ENCODE data around the gene ST6GALNAC3. TPM values are rescaled to one million over a fixed set of nuclear protein-coding genes. Genes with fewer than 3 reads are reported as not detected.
"Not testable (repeated sequence)": the region's sequence is repeated elsewhere in the genome, so short reads cannot be mapped to it uniquely, and the experiment has no call there.

Gene ST6GALNAC3
- total RNA-seq, 6 experiments from 2014 or later, result 1.4 to 3.2 (median 2.6) TPM

- DNase-seq, result no peak
- Histone ChIP-seq H3K4me1 (no peaks in the 10 kb centered on the region), H3K27me3 (no peaks in the 10 kb centered on the region), H3K4me3 (no peak overlapping the region), H3K9me3 (no peaks in the 10 kb centered on the region), H3K36me3 (no peaks in the 10 kb centered on the region), H3K27ac (no peak overlapping the region)
- no peak for TF ChIP-seq POLR2A (IDR thresholded peaks at IDR 0.05)
- TF ChIP-seq, protein P1, sequence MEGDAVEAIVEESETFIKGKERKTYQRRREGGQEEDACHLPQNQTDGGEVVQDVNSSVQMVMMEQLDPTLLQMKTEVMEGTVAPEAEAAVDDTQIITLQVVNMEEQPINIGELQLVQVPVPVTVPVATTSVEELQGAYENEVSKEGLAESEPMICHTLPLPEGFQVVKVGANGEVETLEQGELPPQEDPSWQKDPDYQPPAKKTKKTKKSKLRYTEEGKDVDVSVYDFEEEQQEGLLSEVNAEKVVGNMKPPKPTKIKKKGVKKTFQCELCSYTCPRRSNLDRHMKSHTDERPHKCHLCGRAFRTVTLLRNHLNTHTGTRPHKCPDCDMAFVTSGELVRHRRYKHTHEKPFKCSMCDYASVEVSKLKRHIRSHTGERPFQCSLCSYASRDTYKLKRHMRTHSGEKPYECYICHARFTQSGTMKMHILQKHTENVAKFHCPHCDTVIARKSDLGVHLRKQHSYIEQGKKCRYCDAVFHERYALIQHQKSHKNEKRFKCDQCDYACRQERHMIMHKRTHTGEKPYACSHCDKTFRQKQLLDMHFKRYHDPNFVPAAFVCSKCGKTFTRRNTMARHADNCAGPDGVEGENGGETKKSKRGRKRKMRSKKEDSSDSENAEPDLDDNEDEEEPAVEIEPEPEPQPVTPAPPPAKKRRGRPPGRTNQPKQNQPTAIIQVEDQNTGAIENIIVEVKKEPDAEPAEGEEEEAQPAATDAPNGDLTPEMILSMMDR (IDR thresholded peaks at IDR 0.05), result no peak
- no peak for ATAC-seq
- 61% methylated on average over 2 of the region's 2 CpGs for WGBS (ENCODE audit: insufficient coverage, low coverage, low lambda C conversion rate, missing lambda C conversion rate)
- intact Hi-C loops (cut with DNase I), result no loop called here
Observed at GRCh38 chr1:76046149-76046548, 28.4 kb upstream of the ST6GALNAC3 start.

DNA sequence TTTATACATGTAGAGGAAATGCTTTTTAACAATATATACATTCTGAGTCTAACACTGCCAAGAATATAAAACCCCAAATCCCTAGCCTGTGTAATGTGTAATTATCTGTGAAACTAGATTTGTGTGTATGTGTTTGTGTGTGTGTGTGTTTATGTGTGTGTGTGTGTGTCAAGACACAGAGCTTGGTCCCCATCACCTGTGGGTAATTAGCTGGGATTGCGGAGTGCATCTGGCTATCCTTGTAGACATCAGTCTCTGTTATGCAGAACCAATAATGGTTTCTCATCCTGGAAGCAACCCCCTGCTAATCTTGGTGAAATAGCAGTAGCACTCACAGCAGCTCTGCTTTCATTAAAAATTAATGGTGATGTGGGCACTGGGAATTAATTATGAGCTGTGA lies 26.3 kb upstream of the ST6GALNAC3 start:
- no peak overlapping the region for H3K4me3 ChIP-seq
- ATAC-seq (no peak), DNase-seq (no peak)
- no peaks in the 10 kb centered on the region for H3K27me3 ChIP-seq
- no peaks in the 10 kb centered on the region for H3K36me3 ChIP-seq
- no peaks in the 10 kb centered on the region for H3K4me1 ChIP-seq
- TF ChIP-seq, protein P1 (IDR thresholded peaks at IDR 0.05), result no peak
- TF ChIP-seq POLR2A (IDR thresholded peaks at IDR 0.05), result no peak
- intact Hi-C loops (cut with DNase I), result no loop called here
- no peaks in the 10 kb centered on the region for H3K9me3 ChIP-seq
- H3K27ac ChIP-seq, result no peak overlapping the region
- WGBS (ENCODE audit: insufficient coverage, low coverage, low lambda C conversion rate, missing lambda C conversion rate), result 67% methylated on average over 1 of the region's 1 CpG

DNA sequence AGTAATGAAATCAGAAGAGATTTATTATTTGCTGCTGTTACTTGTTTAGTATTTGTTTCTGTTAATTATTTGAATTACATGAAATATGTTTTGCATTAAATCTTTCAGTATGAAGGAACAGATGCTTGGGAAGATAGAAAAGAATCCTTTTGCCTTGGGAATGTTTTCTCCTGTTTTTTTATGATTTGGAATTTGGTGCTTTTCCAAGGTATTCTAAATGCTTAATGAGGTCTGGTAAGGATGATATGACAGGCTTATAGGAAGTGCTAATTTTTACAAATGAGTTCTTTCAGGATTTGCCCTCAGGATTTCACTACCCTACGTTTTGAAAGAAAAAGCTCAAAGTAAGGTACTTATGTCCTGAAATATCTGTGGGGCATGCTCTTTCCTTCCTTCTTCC lies 25.6 kb upstream of the ST6GALNAC3 start:
- H3K27ac ChIP-seq, result no peak overlapping the region
- ATAC-seq, result no peak
- intact Hi-C loops (cut with DNase I), result no loop called here
- no peak overlapping the region for H3K4me3 ChIP-seq
- no peak for DNase-seq
- no peaks in the 10 kb centered on the region for H3K4me1 ChIP-seq
- no peaks in the 10 kb centered on the region for H3K9me3 ChIP-seq
- H3K27me3 ChIP-seq, result no peaks in the 10 kb centered on the region
- WGBS (ENCODE audit: insufficient coverage, low coverage, low lambda C conversion rate, missing lambda C conversion rate), result 33% methylated on average over 1 of the region's 1 CpG
- TF ChIP-seq, protein P1 (IDR thresholded peaks at IDR 0.05), result no peak
- TF ChIP-seq POLR2A (IDR thresholded peaks at IDR 0.05), result no peak
- no peaks in the 10 kb centered on the region for H3K36me3 ChIP-seq

- DNase-seq, result no peak
- no peak overlapping the region for H3K4me3 ChIP-seq
- WGBS (ENCODE audit: insufficient coverage, low coverage, low lambda C conversion rate, missing lambda C conversion rate), result 58% methylated on average over 4 of the region's 4 CpGs
- no peak overlapping the region for H3K27ac ChIP-seq
- no peak for ATAC-seq
- intact Hi-C loops (cut with DNase I), result no loop called here
- no peaks in the 10 kb centered on the region for H3K9me3 ChIP-seq
- no peaks in the 10 kb centered on the region for H3K4me1 ChIP-seq
- no peaks in the 10 kb centered on the region for H3K36me3 ChIP-seq
- H3K27me3 ChIP-seq, result no peaks in the 10 kb centered on the region
- no peak for TF ChIP-seq POLR2A (IDR thresholded peaks at IDR 0.05)
- TF ChIP-seq, protein P1 (IDR thresholded peaks at IDR 0.05), result no peak
Observed at GRCh38 chr1:76049498-76049897, 25.0 kb upstream of the ST6GALNAC3 start.

- H3K27me3 ChIP-seq; H3K27ac ChIP-seq; intact Hi-C loops (cut with DNase I); H3K9me3 ChIP-seq; H3K36me3 ChIP-seq; ATAC-seq; H3K4me3 ChIP-seq; H3K4me1 ChIP-seq; DNase-seq: not testable (repeated sequence)
- WGBS (ENCODE audit: insufficient coverage, low coverage, low lambda C conversion rate, missing lambda C conversion rate), result 79% methylated on average over 3 of the region's 3 CpGs
Observed at GRCh38 chr1:76050073-76050472, 24.5 kb upstream of the ST6GALNAC3 start.
